H1 (cell line): ENCODE results near the gene TRABD2B. TPM values are rescaled to one million over a fixed set of nuclear protein-coding genes. Genes with fewer than 3 reads are reported as not detected.
A peak's percentile ranks its signal among the peaks of the same experiment; 100 is the strongest.

Source experiments
- CTCF ChIA-PET: fragments of 300-600 bp; sonication (Branson Sonifier 250); formaldehyde crosslinking; loops from one replicate; lab custom pipeline; 2021; ENCODE audit not compliant: partially characterized antibody; lab: Charles Lee
- POLR2A ChIA-PET: fragments of 300-600 bp; sonication (Branson Sonifier 250); formaldehyde crosslinking; loops from one replicate; lab custom pipeline; 2021; ENCODE audit warnings: inconsistent platforms; ENCODE audit not compliant: partially characterized antibody; lab: Charles Lee
- DNase-seq, 2 experiments: peaks; one replicate each; pipeline versions ENCODE4 v3.0.0 to v3.0.0-alpha.2; 2010 to 2022; ENCODE audit warnings: low spot score in 2 of 2, low read depth in 1 of 2, mixed read lengths in 1 of 2
- FAIRE-seq: peaks from 2 replicates; lab custom pipeline; 2011; peaks lifted over from hg19 to GRCh38; lab: Jason Lieb, UNC
- H2AFZ ChIP-seq: 2 replicates; pipeline ENCODE4 v1.8.1; 2012; ENCODE audit warnings: low read length, inconsistent platforms
- H2AK5ac ChIP-seq: 2 replicates; pipeline ENCODE4 v1.6.1; 2013; ENCODE audit warnings: low read depth, low read length
- H2BK120ac ChIP-seq: replicated peaks from 2 replicates; pipeline ENCODE3; 2013; ENCODE audit warnings: low read depth, low read length, inconsistent platforms
- H2BK12ac ChIP-seq: 2 replicates; pipeline ENCODE4 v1.6.1; 2013; ENCODE audit warnings: low read depth, low read length
- H2BK15ac ChIP-seq: 2 replicates; pipeline ENCODE4 v1.6.1; 2013; ENCODE audit warnings: low read length
- H2BK20ac ChIP-seq: 2 replicates; pipeline ENCODE4 v1.6.1; 2013; ENCODE audit warnings: low read length
- H2BK5ac ChIP-seq: 2 replicates; pipeline ENCODE4 v1.6.1; 2013; ENCODE audit warnings: low read depth, low read length
- H3K14ac ChIP-seq: 2 replicates; pipeline ENCODE4 v1.6.1; 2013; ENCODE audit warnings: inconsistent platforms; ENCODE audit not compliant: insufficient read length
- H3K18ac ChIP-seq: 2 replicates; pipeline ENCODE4 v1.6.1; 2013; ENCODE audit warnings: low read length; ENCODE audit errors: extremely low read depth
- H3K23ac ChIP-seq: 2 replicates; pipeline ENCODE4 v1.6.1; 2013; ENCODE audit warnings: inconsistent platforms; ENCODE audit not compliant: insufficient read length
- H3K23me2 ChIP-seq: 2 replicates; pipeline ENCODE4 v1.6.1; 2013; ENCODE audit warnings: low read depth, low read length
- H3K27ac ChIP-seq: 2 replicates; pipeline ENCODE4 v1.6.1; 2011; ENCODE audit warnings: low read depth, low read length, inconsistent platforms
- H3K27me3 ChIP-seq, 4 experiments: replicated peaks in 1 of 4; 1 replicate in 1 of 4; 2 replicates in 3 of 4; pipeline versions ENCODE4 v1.6.1 to v1.8.1; 2011 to 2013; ENCODE audit warnings: low read length in 3 of 4, mild to moderate bottlenecking in 3 of 4, inconsistent platforms in 2 of 4, mixed read lengths in 2 of 4, moderate library complexity in 1 of 4; ENCODE audit not compliant: control insufficient read depth in 3 of 4, insufficient read depth in 3 of 4; ENCODE audit errors: extremely low read depth in 1 of 4
- H3K36me3 ChIP-seq, 4 experiments: 2 replicates each; pipeline versions ENCODE4 v1.6.1 to v1.8.1; 2011 to 2013; ENCODE audit warnings: mild to moderate bottlenecking in 4 of 4, low read length in 3 of 4, moderate library complexity in 2 of 4, control low read depth in 1 of 4, inconsistent platforms in 1 of 4; ENCODE audit not compliant: insufficient read depth in 4 of 4, control insufficient read depth in 2 of 4
- H3K4ac ChIP-seq: replicated peaks from 2 replicates; pipeline ENCODE3; 2013; ENCODE audit warnings: low read length, low read depth, mixed read lengths, inconsistent platforms; ENCODE audit not compliant: insufficient read length
- H3K4me1 ChIP-seq, 4 experiments: replicated peaks in 1 of 4; 1 replicate in 1 of 4; 2 replicates in 3 of 4; pipeline versions ENCODE4 v1.6.1 to v1.8.1; 2011 to 2013; ENCODE audit warnings: low read length in 3 of 4, inconsistent platforms in 2 of 4, mixed read lengths in 1 of 4; ENCODE audit not compliant: insufficient read depth in 4 of 4, control insufficient read depth in 3 of 4
- H3K4me2 ChIP-seq, 2 experiments: 2 replicates each; pipeline versions ENCODE4 v1.6.1 to v1.8.1; 2011 to 2013; ENCODE audit warnings: low read depth in 2 of 2, low read length in 2 of 2, control low read depth in 1 of 2, inconsistent platforms in 1 of 2, mild to moderate bottlenecking in 1 of 2; ENCODE audit not compliant: insufficient read depth in 1 of 2
- H3K4me3 ChIP-seq, 4 experiments: fragments of 200-600, 300-600 bp in 1 of 4; sonication (generic), shearing (Covaris generic), sonication (Bioruptor Twin) in 1 of 4; 2 replicates each; pipeline versions ENCODE4 v1.5.1 to v1.8.1; 2011 to 2016; ENCODE audit warnings: low read length in 4 of 4, low read depth in 3 of 4, control low read depth in 2 of 4, inconsistent platforms in 2 of 4, mild to moderate bottlenecking in 2 of 4, mixed read lengths in 1 of 4, moderate library complexity in 1 of 4; ENCODE audit not compliant: insufficient read depth in 2 of 4; ENCODE audit errors: extremely low read depth in 1 of 4
- H3K56ac ChIP-seq: replicated peaks from 2 replicates; pipeline ENCODE3; 2013; ENCODE audit warnings: low read depth, mild to moderate bottlenecking, mixed read lengths, low read length, inconsistent platforms; ENCODE audit not compliant: insufficient read length
- H3K79me1 ChIP-seq: 2 replicates; pipeline ENCODE4 v1.6.1; 2013; ENCODE audit warnings: low read depth, low read length, control low read depth
- H3K79me2 ChIP-seq, 2 experiments: 2 replicates each; pipeline versions ENCODE4 v1.6.1 to v1.8.1; 2012 to 2013; ENCODE audit warnings: low read length in 2 of 2, mild to moderate bottlenecking in 2 of 2, inconsistent platforms in 1 of 2; ENCODE audit not compliant: insufficient read depth in 2 of 2, control insufficient read depth in 1 of 2
- H3K9ac ChIP-seq, 4 experiments: replicated peaks in 1 of 4; 1 replicate in 1 of 4; 2 replicates in 3 of 4; pipeline versions ENCODE4 v1.6.1 to v1.8.1; 2011 to 2013; ENCODE audit warnings: low read depth in 3 of 4, low read length in 3 of 4, control low read depth in 2 of 4, mild to moderate bottlenecking in 2 of 4, moderate library complexity in 2 of 4, inconsistent platforms in 1 of 4; ENCODE audit errors: extremely low read depth in 1 of 4
- H3K9me3 ChIP-seq, 2 experiments: 2 replicates each; pipeline versions ENCODE4 v1.6.1 to v1.8.1; 2012 to 2013; ENCODE audit warnings: mild to moderate bottlenecking in 2 of 2, moderate library complexity in 2 of 2, control low read depth in 1 of 2, inconsistent platforms in 1 of 2, low read depth in 1 of 2, low read length in 1 of 2, mixed read lengths in 1 of 2; ENCODE audit not compliant: insufficient read depth in 2 of 2
- H4K20me1 ChIP-seq, 2 experiments: replicated peaks in 1 of 2; 2 replicates each; pipeline versions ENCODE3 to v1.8.1; 2011 to 2013; ENCODE audit warnings: inconsistent platforms in 2 of 2, low read length in 2 of 2, mild to moderate bottlenecking in 1 of 2; ENCODE audit not compliant: insufficient read depth in 2 of 2, control insufficient read depth in 1 of 2
- H4K5ac ChIP-seq: 2 replicates; pipeline ENCODE4 v1.6.1; 2013; ENCODE audit warnings: low read length, low read depth, mixed read lengths, inconsistent platforms; ENCODE audit not compliant: insufficient read length
- H4K8ac ChIP-seq: 2 replicates; pipeline ENCODE4 v1.8.0; 2013; ENCODE audit warnings: mild to moderate bottlenecking, moderate library complexity, low read length, inconsistent platforms; ENCODE audit not compliant: insufficient read depth; ENCODE audit errors: extremely low read depth
- H4K91ac ChIP-seq: replicated peaks from 2 replicates; pipeline ENCODE3; 2013; ENCODE audit warnings: low read length, mixed read lengths, inconsistent platforms; ENCODE audit not compliant: insufficient read length
- BCL11A ChIP-seq, 2 experiments: IDR thresholded peaks; one replicate each; pipeline ENCODE4 v1.6.1; 2011; ENCODE audit warnings: low read depth in 2 of 2, low read length in 2 of 2, mild to moderate bottlenecking in 2 of 2
- CHD2 ChIP-seq: IDR thresholded peaks from 2 replicates; pipeline ENCODE4 v1.6.1; 2012; ENCODE audit warnings: low read length, improper control_type of control experiment
- SP1 ChIP-seq: IDR thresholded peaks from 2 replicates; pipeline ENCODE4 v1.6.1; 2011; ENCODE audit warnings: low read depth, low read length
- WGBS, 2 experiments: shearing (Covaris generic) in 1 of 2; methylation state at CpG; one replicate each; pipeline versions ENCODE4 v1.1.6 to v1.1.7; 2013 to 2015; ENCODE audit warnings: low lambda C conversion rate in 2 of 2, mixed read lengths in 2 of 2, inconsistent platforms in 1 of 2, low coverage in 1 of 2, missing lambda C conversion rate in 1 of 2; ENCODE audit not compliant: insufficient replicate concordance in 2 of 2, insufficient coverage in 1 of 2, insufficient read length in 1 of 2; ENCODE audit errors: extremely low coverage in 1 of 2, missing lambda C conversion rate in 1 of 2; 5-methylcytosine and 5-hydroxymethylcytosine counted together
- polyA plus RNA-seq, 7 experiments: library from polyadenylated mRNA; depleted of rRNA in 3 of 7; stranded (reverse) in 5 of 7; unstranded in 2 of 7; fragments of >200 nt in 5 of 7; fragments of 200-250 nt in 2 of 7; gene quantifications; 1 replicate in 5 of 7; 2 replicates in 1 of 7; 4 replicates in 1 of 7; pipeline versions ENCODE4 v1.2.1 to v1.2.3, GENCODE V29; 2011 to 2013; ENCODE audit warnings: missing spikeins in 2 of 7, mixed read lengths in 2 of 7
- total RNA-seq: library from RNA; stranded (reverse); fragmentation: NEBNext Ultra II Directional; extraction: Animal tissue kit (Norgen Biotek cat#: 25700); gene quantifications from 2 replicates; pipeline ENCODE4 v1.2.1, GENCODE V29; 2021

Gene TRABD2B
- total and polyA plus RNA-seq, 2 of the 8 experiments (the other 6 are each of a cell fraction or from before 2014, with no cell fraction given): 0.95 to 3.4 TPM

DNA sequence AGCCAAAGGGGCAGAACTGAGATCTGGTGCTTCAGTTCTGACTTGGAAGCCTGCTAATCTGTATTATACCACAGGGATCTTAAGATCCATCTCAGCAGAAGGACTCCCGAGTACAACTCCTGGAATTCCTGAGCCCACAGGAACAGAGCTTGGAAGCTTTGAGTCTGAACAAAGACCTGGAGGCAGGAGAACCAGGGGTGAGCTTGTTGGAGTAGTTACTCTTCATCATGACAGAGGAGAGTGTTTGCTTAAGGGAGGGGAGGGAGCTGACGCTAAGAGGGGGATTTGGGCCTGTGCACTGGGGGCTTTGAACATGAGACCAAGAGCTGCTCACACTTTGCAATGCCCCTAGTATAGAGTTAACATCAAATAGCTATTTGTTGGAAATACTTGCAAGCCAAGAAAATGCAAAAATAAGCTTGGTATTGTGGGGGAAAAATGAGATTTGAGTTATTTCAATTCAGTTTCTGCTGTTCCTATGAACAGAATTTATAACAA is 41.1 kb upstream of the TRABD2B start:
- H3K56ac ChIP-seq: no peak overlapping the region
- H3K4me3 ChIP-seq: no peak overlapping the region
- ChIA-PET CTCF (interaction anchor here (0.9 to 11.1 kb wide), 3 partner anchors 20 to 81 kb away, joined by 3 to 119 read pairs (median 6); no protein-coding TSS in a partner anchor), POLR2A (no interaction called here)
- DNase-seq: no peak
- H3K14ac ChIP-seq: no peak overlapping the region
- 80% methylated on average over 2 of the region's 2 CpGs; no CpG with 5 or more reads in 1 of the 2 experiments for WGBS, 2 experiments
- no peak overlapping the region for H2BK20ac ChIP-seq
- no peak overlapping the region for H3K18ac ChIP-seq
- H3K27ac ChIP-seq: no peak overlapping the region
- no peaks in the 10 kb centered on the region for H3K79me1 ChIP-seq
- no peak overlapping the region for H2BK12ac ChIP-seq
- FAIRE-seq: no peak
- H3K4me2 ChIP-seq: no peak overlapping the region
- no peak overlapping the region for H2AK5ac ChIP-seq
- H4K20me1 ChIP-seq: no peaks in the 10 kb centered on the region
- no peak overlapping the region for H4K91ac ChIP-seq
- no peak overlapping the region for H2BK120ac ChIP-seq
- H3K9ac ChIP-seq: no peak overlapping the region
- H2BK5ac ChIP-seq: 0 out of 2 replicates have a peak overlapping the region, but pooled peaks have one; percentile 12
- H3K79me2 ChIP-seq: no peaks in the 10 kb centered on the region
- H4K8ac ChIP-seq: no peak overlapping the region
- no peak overlapping the region for H4K5ac ChIP-seq
- H3K4me1 ChIP-seq: peaks cover 6 to 12% (median 9%) of the 10 kb centered on the region in 4 experiments
- TF ChIP-seq BCL11A (IDR thresholded peaks at IDR 0.05; ENCODE audit: low read depth in 2 of 2, low read length in 2 of 2): no peak
- 0 out of 2 replicates have a peak, but pooled peaks have one; percentile 18 for TF ChIP-seq SP1
- no peak for TF ChIP-seq CHD2
- H3K27me3 ChIP-seq: no peaks in the 10 kb centered on the region
- no peak overlapping the region for H3K23ac ChIP-seq
- no peaks in the 10 kb centered on the region for H3K9me3 ChIP-seq
- H2AFZ ChIP-seq: no peak overlapping the region
- no peaks in the 10 kb centered on the region for H3K23me2 ChIP-seq
- H2BK15ac ChIP-seq: no peak overlapping the region
- no peaks in the 10 kb centered on the region for H3K36me3 ChIP-seq
- no peak overlapping the region for H3K4ac ChIP-seq
